SK-N-SH (cell line): Measurements from ENCODE around the gene RANBP10. TPM values are rescaled to one million over a fixed set of nuclear protein-coding genes. Genes with fewer than 3 reads are reported as not detected.

Source experiments
- CTCF ChIA-PET: fragments of 300-600, 350-600 bp; formaldehyde crosslinking; extraction: SDS; loops from one replicate; lab custom pipeline; 2021; lab: Yijun Ruan, JAX
- POLR2A ChIA-PET: fragments of 350-600 bp; sonication (Branson Sonifier 250); formaldehyde crosslinking; extraction: SDS; loops from one replicate; lab custom pipeline; 2020; ENCODE audit warnings: antibody characterized with exemption, inconsistent platforms; lab: Yijun Ruan, JAX
- DNase-seq: peaks from one replicate; pipeline ENCODE4 v3.0.0; 2012
- H2AFZ ChIP-seq: fragments of 200-600 bp; sonication (generic); 2 replicates; pipeline ENCODE4 v1.8.1; 2016; ENCODE audit warnings: antibody characterized with exemption, mild to moderate bottlenecking, low read depth
- H3F3A ChIP-seq: fragments of 200-600 bp; sonication (generic); replicated peaks from 2 replicates; pipeline ENCODE3; 2016; ENCODE audit warnings: antibody characterized with exemption, mild to moderate bottlenecking; ENCODE audit not compliant: insufficient read depth
- H3K27ac ChIP-seq, 2 experiments: fragments of 200-500 bp in 1 of 2; fragments of 200-600 bp in 1 of 2; sonication (Bioruptor generic) in 1 of 2; sonication (generic), shearing (Covaris generic) in 1 of 2; 2 replicates each; pipeline versions ENCODE4 v1.5.1 to v1.6.1; 2014 to 2016; ENCODE audit warnings: low read depth in 2 of 2, inconsistent platforms in 1 of 2, low read length in 1 of 2, mild to moderate bottlenecking in 1 of 2, mixed read lengths in 1 of 2
- H3K27me3 ChIP-seq: fragments of 200-600 bp; sonication (generic), shearing (Covaris generic); 2 replicates; pipeline ENCODE4 v1.6.1; 2016; ENCODE audit warnings: mixed run types; ENCODE audit not compliant: insufficient read depth
- H3K36me3 ChIP-seq, 2 experiments: fragments of 200-500 bp in 1 of 2; fragments of 200-600 bp in 1 of 2; sonication (Bioruptor generic) in 1 of 2; sonication (generic) in 1 of 2; replicated peaks in 1 of 2; 2 replicates each; pipeline versions ENCODE3 to v1.5.1; 2014 to 2016; ENCODE audit warnings: low read length in 1 of 2, mild to moderate bottlenecking in 1 of 2; ENCODE audit not compliant: insufficient read depth in 2 of 2, control insufficient read depth in 1 of 2
- H3K4me1 ChIP-seq, 2 experiments: fragments of 200-500 bp in 1 of 2; fragments of 200-600 bp in 1 of 2; sonication (Bioruptor generic) in 1 of 2; sonication (generic), shearing (Covaris generic) in 1 of 2; 2 replicates each; pipeline versions ENCODE4 v1.5.1 to v1.6.1; 2014 to 2016; ENCODE audit warnings: low read depth in 1 of 2, low read length in 1 of 2, mixed run types in 1 of 2; ENCODE audit not compliant: insufficient read depth in 2 of 2, control insufficient read depth in 1 of 2
- H3K4me2 ChIP-seq: fragments of 200-600 bp; sonication (generic), shearing (Covaris generic); 2 replicates; pipeline ENCODE4 v1.6.1; 2017; ENCODE audit warnings: mixed run types
- H3K4me3 ChIP-seq, 2 experiments: fragments of 200-500 bp in 1 of 2; fragments of 200-600 bp in 1 of 2; sonication (Bioruptor generic) in 1 of 2; sonication (generic), shearing (Covaris generic) in 1 of 2; 2 replicates each; pipeline versions ENCODE4 v1.5.1 to v1.8.1; 2014 to 2016; ENCODE audit warnings: low read depth in 2 of 2, inconsistent platforms in 1 of 2, low read length in 1 of 2, mild to moderate bottlenecking in 1 of 2, mixed read lengths in 1 of 2, moderate library complexity in 1 of 2
- H3K79me2 ChIP-seq: fragments of 200-600 bp; sonication (generic); 2 replicates; pipeline ENCODE4 v1.8.1; 2017; ENCODE audit warnings: mild to moderate bottlenecking; ENCODE audit not compliant: insufficient read depth
- H3K9ac ChIP-seq: fragments of 200-600 bp; sonication (generic); 2 replicates; pipeline ENCODE4 v1.6.1; 2017; ENCODE audit warnings: mixed run types
- H3K9me2 ChIP-seq: fragments of 200-600 bp; sonication (generic); 2 replicates; pipeline ENCODE4 v1.6.1; 2017; ENCODE audit warnings: mixed run types
- H3K9me3 ChIP-seq: fragments of 200-600 bp; sonication (generic); 2 replicates; pipeline ENCODE4 v1.6.1; 2017; ENCODE audit warnings: mixed run types, mild to moderate bottlenecking, moderate library complexity
- H4K20me1 ChIP-seq: fragments of 200-600 bp; sonication (generic); 2 replicates; pipeline ENCODE4 v1.6.1; 2017; ENCODE audit warnings: mild to moderate bottlenecking, mixed run types; ENCODE audit not compliant: insufficient read depth
- ELF1 ChIP-seq: IDR thresholded peaks from 2 replicates; pipeline ENCODE4 v1.4.0; 2012
- RCOR1 ChIP-seq: fragments of 150-350 bp; IDR thresholded peaks from 2 replicates; pipeline ENCODE4 v1.6.1; 2017; ENCODE audit warnings: antibody characterized with exemption, low read length
- REST ChIP-seq: IDR thresholded peaks from 2 replicates; pipeline ENCODE4 v1.6.1; 2012; ENCODE audit warnings: mild to moderate bottlenecking, low read depth, low read length, moderate library complexity
- SIN3A ChIP-seq: IDR thresholded peaks from 2 replicates; pipeline ENCODE4 v1.6.1; 2012; ENCODE audit warnings: low read depth, mild to moderate bottlenecking, low read length, moderate library complexity, borderline replicate concordance
- SMC3 ChIP-seq: IDR thresholded peaks from 2 replicates; pipeline ENCODE4 v1.6.1; 2012; ENCODE audit warnings: low read depth, low read length, improper control_type of control experiment
- WGBS: methylation state at CpG from one replicate; pipeline ENCODE4 v1.1.6; 2017; ENCODE audit warnings: low lambda C conversion rate; 5-methylcytosine and 5-hydroxymethylcytosine counted together
- polyA plus RNA-seq, 3 experiments: library from polyadenylated mRNA; depleted of rRNA; stranded (reverse); fragments of >200 nt; gene quantifications; 2 replicates each; pipeline ENCODE4 v1.2.3, GENCODE V29; 2012

RANBP10 gene
- polyA plus RNA-seq, 1 of the 3 experiments (the other 2 are of a cell fraction): 12.1 TPM

GRCh38 chr16:67828651-67829050 is 22.3 kb upstream of the RANBP10 start:
- DNase-seq: no peak
- H3K4me2 ChIP-seq: no peak overlapping the region
- no peaks in the 10 kb centered on the region for H3K9me3 ChIP-seq
- H3K27ac ChIP-seq: no peak overlapping the region
- peaks cover 16% of the 10 kb centered on the region for H3K79me2 ChIP-seq
- H4K20me1 ChIP-seq: no peaks in the 10 kb centered on the region
- H3K9me2 ChIP-seq: no peaks in the 10 kb centered on the region
- no peaks in the 10 kb centered on the region for H3K27me3 ChIP-seq
- no CpG with 5 or more reads among the region's 4 CpGs for WGBS
- TF ChIP-seq REST: no peak
- H2AFZ ChIP-seq: no peak overlapping the region
- POLR2A ChIA-PET: interaction anchor here (1.5 kb wide), 1 partner anchor 12 kb away, joined by 4 read pairs; no protein-coding TSS in a partner anchor
- CTCF ChIA-PET: interaction anchor here (2.2 to 5.7 kb wide), 2 partner anchors 13 kb away, joined by 7 to 77 read pairs; no protein-coding TSS in a partner anchor
- H3F3A ChIP-seq: no peaks in the 10 kb centered on the region
- H3K4me1 ChIP-seq: peaks cover 0 to 9% of the 10 kb centered on the region in 2 experiments; a peak in 1 of 4 replicates
- H3K4me3 ChIP-seq: no peak overlapping the region
- H3K36me3 ChIP-seq: peaks cover 0 to 58% of the 10 kb centered on the region in 2 experiments
- H3K9ac ChIP-seq: no peak overlapping the region

- H3K9me2 ChIP-seq: no peaks in the 10 kb centered on the region
- no peak overlapping the region for H3K27ac ChIP-seq
- H3K79me2 ChIP-seq: no peaks in the 10 kb centered on the region
- H3K9me3 ChIP-seq: no peaks in the 10 kb centered on the region
- CTCF ChIA-PET: interaction anchor here (1.1 to 5.7 kb wide), 2 partner anchors 10 to 153 kb away, joined by 4 to 77 read pairs; no protein-coding TSS in a partner anchor
- peaks cover 0 to 44% of the 10 kb centered on the region in 2 experiments for H3K36me3 ChIP-seq
- no peaks in the 10 kb centered on the region for H3F3A ChIP-seq
- H3K4me1 ChIP-seq: no peaks in the 10 kb centered on the region
- no peak for DNase-seq
- no peak overlapping the region for H3K9ac ChIP-seq
- no peaks in the 10 kb centered on the region for H3K27me3 ChIP-seq
- TF ChIP-seq RCOR1: no peak
- no peak for TF ChIP-seq SMC3
- TF ChIP-seq, all 33 proteins: peak for 0
- no peak overlapping the region for H2AFZ ChIP-seq
- no peak overlapping the region for H3K4me2 ChIP-seq
- H3K4me3 ChIP-seq: no peak overlapping the region
- no peaks in the 10 kb centered on the region for H4K20me1 ChIP-seq
- POLR2A ChIA-PET: interaction anchor here (0.6 kb wide), 1 partner anchor 9 kb away, joined by 3 read pairs; no protein-coding TSS in a partner anchor
- 97% methylated on average over 10 of the region's 14 CpGs for WGBS
These were observed 19.5 kb upstream of the RANBP10 start for GRCh38 chr16:67825906-67826305.

- no peaks in the 10 kb centered on the region for H3K79me2 ChIP-seq
- no peak overlapping the region for H3K4me2 ChIP-seq
- H3K4me3 ChIP-seq: no peak overlapping the region
- H3K9me2 ChIP-seq: no peaks in the 10 kb centered on the region
- WGBS: 92% methylated on average over 7 of the region's 8 CpGs
- H3K9ac ChIP-seq: no peak overlapping the region
- H3F3A ChIP-seq: no peaks in the 10 kb centered on the region
- CTCF ChIA-PET: interaction anchor here (5.7 kb wide), 1 partner anchor 9 kb away, joined by 77 read pairs; no protein-coding TSS in a partner anchor
- DNase-seq: no peak
- H3K27me3 ChIP-seq: no peaks in the 10 kb centered on the region
- no peak overlapping the region for H3K27ac ChIP-seq
- no peaks in the 10 kb centered on the region for H3K9me3 ChIP-seq
- no peak for TF ChIP-seq SIN3A
- no peak for TF ChIP-seq ELF1
- TF ChIP-seq, all 33 proteins: peak for 0
- H3K4me1 ChIP-seq: no peaks in the 10 kb centered on the region
- POLR2A ChIA-PET: no interaction called here
- H2AFZ ChIP-seq: no peak overlapping the region
- no peaks in the 10 kb centered on the region for H4K20me1 ChIP-seq
- H3K36me3 ChIP-seq: peaks cover 0 to 36% of the 10 kb centered on the region in 2 experiments
These were observed 18.8 kb upstream of the RANBP10 start for GRCh38 chr16:67825119-67825518.
